GM19035 (cell line): ENCODE measurements around the gene TMEM26.

Experiments used
- ATAC-seq: cut with Tn5 transposase; IDR thresholded peaks from one replicate; pipeline ENCODE4 v1.9.1; 2021; ENCODE audit not compliant: unreplicated experiment

Gene TMEM26

GRCh38 chr10:61452655-61453641 is at the start of gene TMEM26:
TMEM26 (minus strand) TSS chr10:61453381; CDS start chr10:61453081, 300 bp downstream.
- ATAC-seq, result no peak

- ATAC-seq, result no peak
Measured at GRCh38 chr10:61500460-61500859, 47.3 kb upstream of the TMEM26 start.

GRCh38 chr10:61492364-61492995 is 39.3 kb upstream of the TMEM26 start:
- ATAC-seq, result no peak

- ATAC-seq, result no peak
Measured at GRCh38 chr10:61487506-61487905, 34.3 kb upstream of the TMEM26 start.

- no peak for ATAC-seq
Measured at GRCh38 chr10:61486738-61487396, 33.7 kb upstream of the TMEM26 start.

GRCh38 chr10:61486251-61486650 is 33.1 kb upstream of the TMEM26 start:
- no peak for ATAC-seq

GRCh38 chr10:61481597-61481996 is 28.4 kb upstream of the TMEM26 start:
- no peak for ATAC-seq

- no peak for ATAC-seq
Measured at GRCh38 chr10:61480208-61480607, 27.0 kb upstream of the TMEM26 start.

GRCh38 chr10:61478621-61479312 is 25.6 kb upstream of the TMEM26 start:
- no peak for ATAC-seq

- ATAC-seq, result no peak
Measured at GRCh38 chr10:61477451-61477850, 24.3 kb upstream of the TMEM26 start.

GRCh38 chr10:61476529-61476928 is 23.3 kb upstream of the TMEM26 start:
- ATAC-seq, result no peak

- no peak for ATAC-seq
Measured at GRCh38 chr10:61475449-61475873, 22.3 kb upstream of the TMEM26 start.

GRCh38 chr10:61472090-61472674 is 19.0 kb upstream of the TMEM26 start:
- ATAC-seq, result no peak

- ATAC-seq, result no peak
Measured at GRCh38 chr10:61471491-61471890, 18.3 kb upstream of the TMEM26 start.

- no peak for ATAC-seq
Measured at GRCh38 chr10:61470740-61471139, 17.6 kb upstream of the TMEM26 start.

- no peak for ATAC-seq
Measured at GRCh38 chr10:61465901-61466632, 12.9 kb upstream of the TMEM26 start.

- no peak for ATAC-seq
Measured at GRCh38 chr10:61465171-61465496, 12.0 kb upstream of the TMEM26 start.

GRCh38 chr10:61464461-61465170 is 11.4 kb upstream of the TMEM26 start:
- no peak for ATAC-seq
